T47D (cell line): Measurements from ENCODE around the gene POU3F3.

Source experiments
- DNase-seq, 2 experiments: peaks; one replicate each; pipeline versions ENCODE4 v3.0.0 to v3.0.0-alpha.2; 2011 to 2012; ENCODE audit warnings: low read depth in 1 of 2, low spot score in 1 of 2
- JUND ChIP-seq: IDR thresholded peaks from 2 replicates; pipeline ENCODE4 v1.6.1; 2012; ENCODE audit warnings: low read depth
- in situ Hi-C: cut with HindIII; loops from 2 replicates; pipeline ENCODE4 v1.10.0; 2016; ENCODE audit warnings: low sequenced_read_pairs, low pct_unique_long_range_greater_than_20kb

POU3F3 gene

GRCh38 chr2:104840156-104840555 is 13.8 kb upstream of the POU3F3 start:
- in situ Hi-C loops: no loop called here
- no peak for DNase-seq
- TF ChIP-seq JUND: no peak

DNA sequence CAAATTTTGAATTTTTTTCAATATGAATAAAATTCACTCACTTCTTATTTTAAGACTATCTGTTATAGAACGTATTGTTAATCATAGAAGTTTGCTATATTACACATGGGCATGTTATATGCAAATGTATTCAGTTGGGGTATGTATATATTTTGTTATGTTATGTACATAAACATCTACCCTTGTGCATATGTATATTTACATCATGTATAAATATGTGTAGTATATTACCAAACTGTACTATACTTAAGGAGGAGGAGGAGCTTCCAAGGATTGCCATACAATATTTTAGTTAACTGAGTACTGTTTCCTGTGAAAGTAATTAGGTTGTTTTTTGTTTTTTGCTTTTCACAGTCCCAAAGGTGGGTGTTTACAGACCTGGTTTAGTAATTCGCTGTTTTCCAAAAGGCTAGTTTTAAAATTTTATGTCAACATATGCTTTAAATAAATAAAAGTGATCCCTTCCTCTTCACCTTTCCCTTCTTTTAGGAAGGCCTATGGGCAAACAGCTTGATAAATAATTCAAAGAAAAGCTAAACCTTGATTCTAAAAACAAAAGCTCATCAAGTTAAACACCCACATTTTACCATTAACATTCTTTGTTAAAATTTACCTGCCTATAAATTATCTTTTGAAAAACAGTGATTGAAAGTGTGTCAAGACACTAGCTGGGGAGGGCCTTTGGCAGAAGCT is 12.9 kb upstream of the POU3F3 start:
- no peak for DNase-seq
- TF ChIP-seq JUND: no peak
- in situ Hi-C loops: no loop called here

DNA sequence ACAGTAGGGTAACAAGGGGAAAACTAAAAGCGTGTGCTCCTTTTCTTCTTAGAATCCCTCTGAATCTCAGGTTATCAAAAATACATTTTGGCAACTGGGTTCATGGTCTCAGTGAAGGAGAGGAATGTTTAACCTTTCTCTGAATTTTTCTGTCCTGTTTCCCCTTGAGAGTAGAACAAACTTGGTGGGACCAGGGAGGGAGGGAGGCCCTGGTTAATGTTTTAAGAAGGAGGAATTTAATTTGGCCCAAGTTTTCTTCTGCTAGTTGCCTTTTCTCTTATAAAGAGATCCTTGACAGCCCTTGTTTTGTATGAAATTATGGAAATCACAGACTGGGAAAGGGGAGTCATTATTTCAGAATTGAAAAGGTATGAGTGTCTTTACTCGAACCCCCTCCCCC is 12.2 kb upstream of the POU3F3 start:
- DNase-seq: no peak
- in situ Hi-C loops: no loop called here
- TF ChIP-seq JUND: no peak

- no peak for DNase-seq
- no peak for TF ChIP-seq JUND
- in situ Hi-C loops: no loop called here
Measured at GRCh38 chr2:104844807-104845551, 8.9 kb upstream of the POU3F3 start.

GRCh38 chr2:104845552-104845931 is 8.4 kb upstream of the POU3F3 start:
- no peak for TF ChIP-seq JUND
- in situ Hi-C loops: no loop called here
- DNase-seq: no peak

GRCh38 chr2:104845946-104846785 is 7.7 kb upstream of the POU3F3 start:
- in situ Hi-C loops: no loop called here
- TF ChIP-seq JUND: no peak
- DNase-seq: no peak

DNA sequence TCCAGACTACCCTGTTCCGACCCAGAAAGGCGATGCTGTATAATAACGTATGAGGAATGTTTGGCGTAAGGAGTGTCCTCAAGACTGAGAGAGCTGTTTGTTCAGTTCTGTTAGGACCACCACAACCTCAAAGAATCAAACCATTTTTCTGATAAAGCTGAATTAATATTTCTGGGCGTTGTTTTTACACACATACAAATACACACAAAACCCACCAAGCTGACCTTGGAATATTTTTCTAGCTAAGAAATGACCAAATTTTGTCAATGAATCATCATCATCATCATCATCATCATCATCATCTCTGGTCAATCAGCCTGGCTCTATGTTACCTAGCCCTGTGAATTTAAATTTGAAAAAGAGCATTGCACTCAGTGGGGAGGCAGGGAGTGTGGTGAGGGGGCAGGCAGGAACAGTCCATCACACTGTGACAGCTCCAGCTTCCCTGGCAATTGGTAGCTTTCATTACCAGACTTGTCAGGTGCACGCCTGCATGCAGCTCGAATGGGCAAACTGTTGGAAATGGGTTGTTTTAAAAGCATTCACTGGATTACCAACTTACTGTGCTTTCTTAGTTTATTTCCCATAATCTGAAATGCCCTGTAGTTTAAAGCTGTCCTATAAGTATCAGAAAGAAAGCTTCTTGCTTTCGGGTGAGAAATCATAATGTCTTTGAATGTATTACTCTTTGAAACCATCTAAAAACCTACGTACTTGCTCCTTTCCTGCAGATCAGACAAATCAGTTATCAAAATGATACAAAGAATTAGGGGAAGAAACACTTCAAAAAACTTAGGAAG is 6.9 kb upstream of the POU3F3 start:
- in situ Hi-C loops: no loop called here
- DNase-seq: no peak
- TF ChIP-seq JUND: no peak

GRCh38 chr2:104847586-104848160 is 6.2 kb upstream of the POU3F3 start:
- no peak for DNase-seq
- in situ Hi-C loops: no loop called here
- no peak for TF ChIP-seq JUND

GRCh38 chr2:104848526-104848925 is 5.4 kb upstream of the POU3F3 start:
- no peak for TF ChIP-seq JUND
- in situ Hi-C loops: no loop called here
- DNase-seq: no peak

DNA sequence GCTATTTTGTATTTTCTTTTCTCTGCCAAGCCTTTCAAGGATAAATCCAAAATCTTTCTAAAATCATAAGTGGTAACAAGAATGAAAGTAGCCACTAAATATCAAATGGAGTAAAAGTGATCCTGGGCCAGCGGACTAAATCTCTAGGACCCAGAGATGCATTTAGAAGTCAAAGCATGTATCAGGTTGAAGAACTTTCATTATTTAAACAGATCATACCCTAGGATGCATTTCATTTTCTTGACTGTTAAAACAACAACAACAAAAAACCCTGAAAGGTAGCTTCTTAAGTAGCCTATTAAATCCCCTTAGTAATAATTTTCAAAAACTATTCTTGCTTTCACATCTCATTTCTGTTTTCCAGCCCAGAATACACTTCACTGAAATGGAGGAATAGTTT is 4.8 kb upstream of the POU3F3 start:
- no peak for DNase-seq
- in situ Hi-C loops: no loop called here
- TF ChIP-seq JUND: no peak

DNA sequence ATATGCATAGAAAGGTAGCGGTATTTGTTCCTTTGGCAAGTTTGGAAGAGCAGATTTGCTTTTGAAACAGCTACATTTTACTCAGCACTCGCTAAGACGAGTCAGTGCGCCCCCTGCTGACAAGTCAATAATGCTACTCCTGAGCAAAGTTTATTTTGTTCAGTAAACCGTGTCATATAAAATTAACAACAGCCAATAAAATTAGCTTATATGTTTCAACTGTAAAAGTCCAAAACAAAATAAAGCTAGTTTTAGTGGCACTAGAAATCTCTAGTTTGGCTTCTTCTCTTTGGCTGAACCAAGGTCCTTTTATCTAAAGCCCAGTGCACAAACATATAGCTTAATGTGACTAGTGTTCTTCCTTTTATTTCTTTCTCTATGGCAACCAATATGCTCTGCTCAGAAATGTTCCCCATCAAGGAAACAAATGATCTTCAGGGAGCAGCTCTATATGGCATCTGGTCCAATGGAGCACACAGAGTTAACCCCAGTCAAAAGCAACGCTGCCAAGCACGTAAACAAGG is 4.2 kb upstream of the POU3F3 start:
- DNase-seq: peak; percentile 68 to 76
- in situ Hi-C loops: no loop called here
- no peak for TF ChIP-seq JUND
